Posterior vena cava (tissue), 2 donors: ENCODE measurements around the gene NOP10. TPM values are rescaled to one million over a fixed set of nuclear protein-coding genes. Genes with fewer than 3 reads are reported as not detected.
"Not testable (repeated sequence)": the region's sequence is repeated elsewhere in the genome, so short reads cannot be mapped to it uniquely, and the experiment has no call there.

Experiments
- DNase-seq: peaks from one replicate; pipeline ENCODE4 v3.0.0-alpha.2; 2020; ENCODE audit warnings: low spot score
- intact Hi-C, 2 donors: fragments of 100-400 bp; cut with DNase I; formaldehyde crosslinking; loops; one replicate each; pipeline versions ENCODE4 v1.14.1 to v1.14.2; 2022 to 2023
- long read RNA-seq, 2 donors: library from polyadenylated mRNA; unstranded; transcript quantifications; one replicate each; pipeline ENCODE4 v2.0.0, GENCODE V29; 2020 to 2021
- total RNA-seq, 2 donors: library from RNA; stranded (reverse); fragmentation: NEBNext Ultra II Directional; extraction: Animal tissue kit (Norgen Biotek cat#: 25700); gene quantifications; one replicate each; pipeline ENCODE4 v1.2.1, GENCODE V29; 2021
- donor health status: DM: yes; HTN: yes; CAD: no.
- donor health status: DM: yes; HTN: yes; CAD: no.

The NOP10 gene
- 100 to 1,000 TPM in 1 of 2 donors, 10 to 100 TPM in 1; 91.5 to 113 TPM for total RNA-seq
- long read RNA-seq, donor 1, transcript NOP10-201 (2 exons, 554 nt): major isoform, 14 of 14 reads
- long read RNA-seq, donor 1, partial matches to known transcripts: 0 of 14 reads
- long read RNA-seq, donor 1, other reads (novel, unspliced or antisense): 0 of 14 reads
- long read RNA-seq, donor 2, transcript NOP10-201 (2 exons, 554 nt): major isoform, 12 of 13 reads
- long read RNA-seq, donor 2, partial matches to known transcripts: 1 of 13 reads
- long read RNA-seq, donor 2, other reads (novel, unspliced or antisense): 0 of 13 reads

DNA sequence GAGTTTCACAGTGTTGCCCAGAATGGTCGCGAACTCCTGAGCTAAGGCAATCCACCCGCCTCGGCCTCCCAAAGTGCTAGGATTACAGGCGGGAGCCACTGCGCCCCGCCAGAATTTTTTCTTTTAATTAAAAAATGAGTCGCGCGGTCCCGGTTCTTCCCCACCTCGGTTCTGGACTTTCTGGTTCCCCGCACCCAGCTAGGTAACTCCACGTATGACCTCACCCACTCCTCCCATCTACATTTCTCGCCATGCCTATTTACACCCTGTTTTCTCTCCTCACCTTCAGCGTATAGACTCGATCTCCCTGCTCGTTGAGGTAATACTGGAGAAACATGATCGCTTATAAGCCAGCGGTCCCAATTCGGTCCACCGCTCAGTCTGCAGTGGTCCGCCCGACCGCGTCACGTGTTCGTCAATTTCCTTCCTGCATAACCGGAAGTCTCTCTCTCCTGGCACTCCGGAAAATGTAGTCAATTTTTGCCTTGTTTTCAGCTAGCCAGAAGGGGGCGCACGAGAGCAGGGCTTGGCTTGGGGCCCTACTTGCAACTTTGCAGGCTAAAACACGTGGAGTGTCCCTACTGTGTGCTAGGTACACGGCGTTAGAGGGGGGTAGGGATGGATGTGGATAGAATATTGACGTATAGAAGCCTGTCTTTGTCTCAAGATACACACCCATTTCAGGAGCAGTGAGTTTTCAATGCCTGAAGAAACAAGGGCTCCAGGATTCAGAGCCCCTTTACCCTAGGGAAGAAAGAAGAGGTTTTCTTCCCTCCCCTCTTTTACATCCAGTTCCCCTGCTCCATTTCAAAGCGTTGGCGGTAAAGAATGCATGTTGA lies at the start of gene NOP10, which contains the start of gene NUTM1:
Gene NOP10 (minus strand): TSS at position 400 of the 839 bp plus-strand sequence. CDS start 63 bp downstream, at position 337.
Gene NUTM1 (plus strand): TSS at position 579 of the 839 bp plus-strand sequence. CDS start 382 bp downstream, outside the sequence.
- intact Hi-C loops: no loop called here
- peak; percentile 97 for DNase-seq

GRCh38 chr15:34389594-34390086 lies 46.7 kb upstream of the NOP10 start:
- DNase-seq, intact Hi-C loops: not testable (repeated sequence)

DNA sequence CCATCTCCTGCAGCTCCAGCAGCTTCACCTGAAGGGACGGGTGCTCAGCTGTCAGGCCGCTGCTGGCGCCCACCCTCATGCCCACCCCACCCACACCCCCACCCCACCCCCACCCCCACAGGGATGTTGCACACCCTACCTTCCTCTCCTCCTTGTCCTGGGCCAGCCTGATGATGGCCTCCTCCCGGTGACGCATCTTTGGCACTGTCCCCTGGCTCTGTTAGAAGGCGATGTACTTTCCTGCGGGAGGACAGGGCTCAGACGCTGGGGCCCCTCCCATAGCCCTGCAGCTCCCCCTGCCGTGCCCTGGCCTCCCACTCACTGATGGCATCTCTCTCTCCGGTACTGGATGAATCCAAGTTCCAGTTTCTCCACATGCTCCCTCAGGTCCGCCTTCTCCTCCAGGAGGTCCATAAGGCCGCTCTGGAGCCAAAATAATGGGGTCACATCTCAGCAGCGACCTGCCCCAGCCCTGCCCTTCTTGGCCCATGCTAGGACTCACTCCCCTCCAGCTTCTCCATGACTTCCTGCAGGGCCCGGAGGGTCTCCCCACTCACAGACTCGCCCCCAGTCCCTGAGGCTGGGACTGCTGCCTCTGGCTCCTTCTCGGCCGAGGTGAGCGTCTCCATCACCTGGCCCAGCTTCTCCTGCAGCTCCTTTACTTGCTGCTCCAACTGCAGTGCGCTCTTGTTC lies 39.0 kb upstream of the NOP10 start:
- DNase-seq, intact Hi-C loops: not testable (repeated sequence)

- intact Hi-C loops, DNase-seq: not testable (repeated sequence)
Measured at GRCh38 chr15:34380491-34380890, 37.6 kb upstream of the NOP10 start.

DNA sequence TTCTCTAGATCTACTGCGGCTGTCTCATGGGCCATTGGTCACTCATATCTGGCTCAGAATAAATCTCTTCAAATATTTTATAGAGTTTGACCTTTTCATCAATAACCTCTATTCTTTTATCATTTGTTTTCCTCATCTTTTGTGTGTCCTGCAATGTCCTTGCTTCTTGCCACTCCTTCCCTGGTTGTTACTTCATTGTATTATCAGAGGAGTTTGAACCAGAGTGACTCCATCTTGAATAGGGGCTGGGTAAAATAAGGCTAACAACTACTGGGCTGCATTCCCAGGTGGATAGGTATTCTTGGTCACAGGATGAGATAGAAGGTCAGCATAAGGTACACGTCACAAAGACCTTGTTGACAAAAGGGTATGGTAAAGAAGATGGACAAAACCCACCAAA lies 33.9 kb upstream of the NOP10 start:
- DNase-seq: no peak
- intact Hi-C loops: no loop called here

DNA sequence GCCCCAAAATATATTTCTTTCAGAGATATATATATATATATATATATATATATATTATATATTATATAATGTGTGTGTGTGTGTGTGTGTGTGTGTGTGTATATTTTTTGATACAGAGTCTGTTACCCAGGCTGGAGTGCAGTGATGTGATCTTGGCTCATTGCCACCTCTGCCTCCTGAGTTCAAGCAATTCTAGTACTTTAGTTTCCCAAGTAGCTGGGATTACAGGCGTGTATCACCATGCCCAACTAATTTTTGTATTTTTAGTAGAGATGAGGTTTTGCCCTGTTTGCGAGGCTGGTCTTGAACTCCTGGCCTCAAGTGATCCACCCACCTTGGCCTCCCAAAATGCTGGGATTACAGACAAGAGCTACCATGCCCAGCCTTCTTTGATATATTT lies 32.6 kb upstream of the NOP10 start:
- DNase-seq, intact Hi-C loops: not testable (repeated sequence)

- intact Hi-C loops: no loop called here
- DNase-seq: no peak
Measured at GRCh38 chr15:34374816-34375215, 31.9 kb upstream of the NOP10 start.

DNA sequence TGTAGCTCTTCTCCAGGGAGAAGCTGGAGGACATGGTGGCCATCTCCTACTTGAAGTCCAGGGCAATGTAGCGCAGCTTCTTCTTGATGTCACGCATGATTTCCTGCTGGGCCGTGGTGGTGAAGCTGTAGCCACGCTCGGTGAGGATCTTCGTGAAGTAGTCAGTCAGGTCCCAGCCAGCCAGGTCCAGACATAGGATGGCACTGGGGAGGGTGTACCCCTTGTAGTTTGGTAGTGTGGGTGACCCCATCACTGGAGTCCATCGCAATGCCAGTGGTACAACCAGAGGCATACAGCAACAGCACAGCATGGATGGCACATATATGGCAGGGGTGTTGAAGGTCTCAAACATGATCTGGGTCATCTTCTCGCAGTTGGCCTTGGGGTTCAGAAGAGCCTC lies 31.0 kb upstream of the NOP10 start:
- no peak for DNase-seq
- intact Hi-C loops: no loop called here

GRCh38 chr15:34370643-34371042 lies 27.7 kb upstream of the NOP10 start:
- intact Hi-C loops: no loop called here
- no peak for DNase-seq

DNA sequence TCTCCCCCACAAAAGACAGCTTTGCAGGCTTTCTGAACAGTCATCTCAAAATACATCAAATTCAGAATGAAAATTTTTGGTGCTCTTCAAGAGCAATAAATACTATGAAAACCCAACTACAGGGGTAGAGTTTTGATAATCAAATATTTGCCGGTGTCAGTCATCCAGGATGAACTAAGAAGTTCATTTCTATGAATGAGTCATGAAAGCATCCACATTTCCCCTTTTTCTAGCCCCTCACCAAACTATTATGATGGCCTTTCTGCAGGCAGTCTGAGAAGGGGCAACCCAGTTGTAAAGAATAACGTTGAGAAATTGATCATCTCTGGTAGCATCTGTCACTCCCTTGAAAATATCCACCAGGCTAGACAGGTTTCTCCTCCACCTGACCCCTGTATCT lies 27.2 kb upstream of the NOP10 start:
- intact Hi-C loops: no loop called here
- DNase-seq: no peak

GRCh38 chr15:34367101-34368081 lies 24.5 kb upstream of the NOP10 start, which contains the start of gene LPCAT4:
Gene LPCAT4 (minus strand): TSS chr15:34367196. CDS start chr15:34367100, 96 bp downstream.
- DNase-seq: peak; percentile 97
- intact Hi-C loops: loop anchor here in 1 of 2 donors (10.0 kb wide), 1 partner anchor 123 kb away; no protein-coding TSS in a partner anchor

DNA sequence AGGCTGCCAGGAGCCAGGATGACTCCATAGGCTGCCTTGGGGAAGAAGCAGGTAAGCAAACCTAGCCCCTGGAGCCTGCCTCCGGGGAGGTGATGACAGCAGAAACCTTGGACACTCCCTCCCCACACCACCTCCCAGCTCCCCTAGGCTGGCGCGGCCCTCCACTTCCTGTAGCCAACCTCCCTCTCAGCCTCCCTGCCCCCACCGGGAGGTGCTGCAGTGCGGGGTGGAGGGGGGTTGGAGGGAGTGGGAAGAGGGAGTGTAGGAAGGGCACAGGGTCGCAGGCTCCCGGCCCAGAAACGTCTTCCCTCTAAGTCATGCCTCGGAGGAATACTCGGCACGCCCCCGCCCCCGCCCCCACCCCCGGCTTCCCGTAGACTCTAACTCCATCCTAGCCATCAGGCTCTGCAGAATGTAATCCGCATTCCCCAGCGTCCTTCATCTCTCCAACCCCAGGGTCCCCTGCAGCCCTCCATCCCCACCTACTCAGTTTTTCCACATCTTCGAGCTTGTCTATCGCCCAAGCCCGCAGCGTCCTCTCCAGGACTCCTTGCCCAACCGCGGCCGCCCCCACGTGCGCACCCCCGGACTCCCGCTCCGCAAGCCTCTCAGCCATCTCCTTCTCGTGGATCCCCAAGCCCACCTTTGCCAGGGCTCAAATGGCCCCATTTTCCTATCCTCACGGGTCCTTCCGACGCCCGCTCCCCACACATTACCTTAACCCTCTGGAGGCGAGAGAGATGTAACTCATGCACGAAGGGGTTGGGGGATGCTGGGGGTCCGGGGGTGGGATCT lies 23.5 kb upstream of the NOP10 start:
- peak; percentile 85 for DNase-seq
- intact Hi-C loops: loop anchor here in 1 of 2 donors (10.0 kb wide), 1 partner anchor 122 kb away; no protein-coding TSS in a partner anchor

GRCh38 chr15:34365836-34366235 lies 22.9 kb upstream of the NOP10 start:
- no peak for DNase-seq
- intact Hi-C loops: loop anchor here in 1 of 2 donors (10.0 kb wide), 1 partner anchor 121 kb away; no protein-coding TSS in a partner anchor

- intact Hi-C loops: loop anchor here in 1 of 2 donors (10.0 kb wide), 1 partner anchor 120 kb away; no protein-coding TSS in a partner anchor
- no peak for DNase-seq
Measured at GRCh38 chr15:34365091-34365825, 22.3 kb upstream of the NOP10 start.

- DNase-seq: no peak
- intact Hi-C loops: loop anchor here in 1 of 2 donors (10.0 kb wide), 1 partner anchor 119 kb away; no protein-coding TSS in a partner anchor
Measured at GRCh38 chr15:34364041-34364440, 21.1 kb upstream of the NOP10 start.

GRCh38 chr15:34362047-34362773 lies 19.3 kb upstream of the NOP10 start:
- DNase-seq: no peak
- intact Hi-C loops: loop anchor here in 1 of 2 donors (10.0 kb wide), 1 partner anchor 117 kb away; no protein-coding TSS in a partner anchor
